ENCODE measurements around the gene NDUFA8. TPM values are rescaled to one million over a fixed set of nuclear protein-coding genes. Genes with fewer than 3 reads are reported as not detected.

NDUFA8 gene
- total and polyA plus RNA-seq, 9 of the 15 experiments (the other 6 are each of a cell fraction or from before 2014, with no cell fraction given) = 105 to 212 (median 133) TPM

DNA sequence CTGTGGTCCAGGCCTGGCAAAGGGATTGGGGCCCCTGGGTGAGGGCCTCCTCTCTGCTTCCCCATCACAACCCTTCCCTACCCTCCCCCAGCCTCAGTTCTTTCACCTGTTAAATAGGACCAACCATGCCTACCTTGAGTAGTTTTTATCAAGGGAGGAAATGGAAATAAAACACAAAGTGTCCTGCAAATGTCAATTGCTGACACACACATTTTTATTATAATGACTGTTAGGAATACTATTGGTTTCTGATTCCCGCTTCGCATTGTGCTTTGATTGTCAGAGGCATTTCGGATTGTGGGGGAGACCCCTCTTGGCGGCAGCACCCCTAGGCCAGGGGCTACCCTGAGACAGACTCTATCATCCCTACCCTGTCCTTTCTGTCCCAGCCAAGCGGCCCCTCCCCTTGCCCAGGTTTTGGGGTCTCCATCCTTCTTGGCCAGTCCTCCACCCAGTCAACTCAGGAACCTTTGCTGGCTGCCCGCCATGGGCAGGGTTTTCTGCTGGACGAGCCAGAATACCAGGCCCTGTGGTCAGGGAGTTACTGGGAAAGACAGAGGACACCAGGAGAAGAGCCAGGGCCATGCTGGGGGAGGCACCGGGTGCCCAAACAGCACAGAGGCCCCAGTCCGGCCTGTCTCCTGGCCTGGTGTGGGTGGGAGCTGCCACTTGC lies 48.0 kb downstream of the NDUFA8 start:
- ATAC-seq = no peak
- CTCF ChIA-PET (ENCODE audit: low intra/inter-chr PET ratio) = interaction anchor here (0.7 kb wide), 1 partner anchor 106 kb away, joined by 5 read pairs; no protein-coding TSS in a partner anchor
- H4K20me1 ChIP-seq (replicated peaks; ENCODE audit: control insufficient read depth, insufficient read depth, low read length) = no peaks in the 10 kb centered on the region; the same call in 1 of the 2 replicates
- no peak overlapping the region for H3K4me2 ChIP-seq (ENCODE audit: insufficient read depth, low read length)
- FAIRE-seq = no peak
- H2AFZ ChIP-seq (ENCODE audit: low read depth, low read length) = no peak overlapping the region
- H3K27me3 ChIP-seq (ENCODE audit: control insufficient read depth in 2 of 2, insufficient read depth in 2 of 2, low read length in 2 of 2) = peaks cover 0 to 30% of the 10 kb centered on the region in 2 experiments; a peak in 3 of 5 replicates
- POLR2A ChIA-PET = no interaction called here
- no peak overlapping the region for H3K9ac ChIP-seq (ENCODE audit: insufficient read depth in 1 of 2, low read depth in 2 of 2, low read length in 2 of 2)
- in situ Hi-C loops (cut with MboI) = no loop called here
- H3K79me2 ChIP-seq (ENCODE audit: control insufficient read depth, insufficient read depth, low read length) = no peaks in the 10 kb centered on the region
- WGBS (ENCODE audit: insufficient coverage, low coverage, missing lambda C conversion rate) = 7% methylated on average over 9 of the region's 9 CpGs
- H3K36me3 ChIP-seq (ENCODE audit: control insufficient read depth, insufficient read depth, low read length) = no peaks in the 10 kb centered on the region
- intact Hi-C loops (cut with micrococcal nuclease) = no loop called here
- H3K9me3 ChIP-seq (replicated peaks; ENCODE audit: control insufficient read depth, insufficient read depth, low read depth, low read length) = no peaks in the 10 kb centered on the region
- no peak overlapping the region for H3K4me3 ChIP-seq
- no peaks in the 10 kb centered on the region for H3K4me1 ChIP-seq (replicated peaks in 1 of 2; ENCODE audit: control insufficient read depth in 2 of 2, insufficient read depth in 2 of 2, low read length in 2 of 2)
- H3K9me1 ChIP-seq (ENCODE audit: control insufficient read depth, insufficient read depth, low read length) = no peaks in the 10 kb centered on the region
- TF ChIP-seq, protein P1, sequence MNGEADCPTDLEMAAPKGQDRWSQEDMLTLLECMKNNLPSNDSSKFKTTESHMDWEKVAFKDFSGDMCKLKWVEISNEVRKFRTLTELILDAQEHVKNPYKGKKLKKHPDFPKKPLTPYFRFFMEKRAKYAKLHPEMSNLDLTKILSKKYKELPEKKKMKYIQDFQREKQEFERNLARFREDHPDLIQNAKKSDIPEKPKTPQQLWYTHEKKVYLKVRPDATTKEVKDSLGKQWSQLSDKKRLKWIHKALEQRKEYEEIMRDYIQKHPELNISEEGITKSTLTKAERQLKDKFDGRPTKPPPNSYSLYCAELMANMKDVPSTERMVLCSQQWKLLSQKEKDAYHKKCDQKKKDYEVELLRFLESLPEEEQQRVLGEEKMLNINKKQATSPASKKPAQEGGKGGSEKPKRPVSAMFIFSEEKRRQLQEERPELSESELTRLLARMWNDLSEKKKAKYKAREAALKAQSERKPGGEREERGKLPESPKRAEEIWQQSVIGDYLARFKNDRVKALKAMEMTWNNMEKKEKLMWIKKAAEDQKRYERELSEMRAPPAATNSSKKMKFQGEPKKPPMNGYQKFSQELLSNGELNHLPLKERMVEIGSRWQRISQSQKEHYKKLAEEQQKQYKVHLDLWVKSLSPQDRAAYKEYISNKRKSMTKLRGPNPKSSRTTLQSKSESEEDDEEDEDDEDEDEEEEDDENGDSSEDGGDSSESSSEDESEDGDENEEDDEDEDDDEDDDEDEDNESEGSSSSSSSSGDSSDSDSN (IDR thresholded peaks at IDR 0.05; ENCODE audit: borderline replicate concordance in 1 of 2, low read depth in 2 of 2, low read length in 2 of 2) = no peak
- TF ChIP-seq, protein P2, sequence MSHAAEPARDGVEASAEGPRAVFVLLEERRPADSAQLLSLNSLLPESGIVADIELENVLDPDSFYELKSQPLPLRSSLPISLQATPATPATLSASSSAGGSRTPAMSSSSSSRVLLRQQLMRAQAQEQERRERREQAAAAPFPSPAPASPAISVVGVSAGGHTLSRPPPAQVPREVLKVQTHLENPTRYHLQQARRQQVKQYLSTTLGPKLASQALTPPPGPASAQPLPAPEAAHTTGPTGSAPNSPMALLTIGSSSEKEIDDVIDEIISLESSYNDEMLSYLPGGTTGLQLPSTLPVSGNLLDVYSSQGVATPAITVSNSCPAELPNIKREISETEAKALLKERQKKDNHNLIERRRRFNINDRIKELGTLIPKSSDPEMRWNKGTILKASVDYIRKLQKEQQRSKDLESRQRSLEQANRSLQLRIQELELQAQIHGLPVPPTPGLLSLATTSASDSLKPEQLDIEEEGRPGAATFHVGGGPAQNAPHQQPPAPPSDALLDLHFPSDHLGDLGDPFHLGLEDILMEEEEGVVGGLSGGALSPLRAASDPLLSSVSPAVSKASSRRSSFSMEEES (CRISPR knock-in tag; IDR thresholded peaks at IDR 0.05) = no peak
- TF ChIP-seq MAFF (IDR thresholded peaks at IDR 0.05; ENCODE audit: low read length) (0 out of 2 replicates have a peak, but pooled peaks have one; percentile 10), BRF1 (IDR thresholded peaks at IDR 0.05; ENCODE audit: borderline replicate concordance, extremely low read depth, insufficient read length) (no peak), RBM17 (IDR thresholded peaks at IDR 0.05; ENCODE audit: borderline replicate concordance, low read depth, low read length) (no peak), PHF8 (IDR thresholded peaks at IDR 0.05; ENCODE audit: borderline replicate concordance, low read length) (no peak), RCOR1 (IDR thresholded peaks at IDR 0.05; ENCODE audit: borderline replicate concordance in 1 of 2, low read depth in 2 of 2, low read length in 2 of 2) (no peak), FOXJ2 (tag; IDR thresholded peaks at IDR 0.05) (no peak), ZNF316 (IDR thresholded peaks at IDR 0.05) (peak; percentile 53), JUND (IDR thresholded peaks at IDR 0.05; ENCODE audit: borderline replicate concordance, low read depth, low read length) (no peak), JUND (tag; IDR thresholded peaks at IDR 0.05; ENCODE audit: borderline replicate concordance, low read depth, low read length) (no peak), KAT2B (IDR thresholded peaks at IDR 0.05; ENCODE audit: low read depth, low read length) (no peak), EHMT2 (IDR thresholded peaks at IDR 0.05) (no peak)
- TF ChIP-seq, protein P3, sequence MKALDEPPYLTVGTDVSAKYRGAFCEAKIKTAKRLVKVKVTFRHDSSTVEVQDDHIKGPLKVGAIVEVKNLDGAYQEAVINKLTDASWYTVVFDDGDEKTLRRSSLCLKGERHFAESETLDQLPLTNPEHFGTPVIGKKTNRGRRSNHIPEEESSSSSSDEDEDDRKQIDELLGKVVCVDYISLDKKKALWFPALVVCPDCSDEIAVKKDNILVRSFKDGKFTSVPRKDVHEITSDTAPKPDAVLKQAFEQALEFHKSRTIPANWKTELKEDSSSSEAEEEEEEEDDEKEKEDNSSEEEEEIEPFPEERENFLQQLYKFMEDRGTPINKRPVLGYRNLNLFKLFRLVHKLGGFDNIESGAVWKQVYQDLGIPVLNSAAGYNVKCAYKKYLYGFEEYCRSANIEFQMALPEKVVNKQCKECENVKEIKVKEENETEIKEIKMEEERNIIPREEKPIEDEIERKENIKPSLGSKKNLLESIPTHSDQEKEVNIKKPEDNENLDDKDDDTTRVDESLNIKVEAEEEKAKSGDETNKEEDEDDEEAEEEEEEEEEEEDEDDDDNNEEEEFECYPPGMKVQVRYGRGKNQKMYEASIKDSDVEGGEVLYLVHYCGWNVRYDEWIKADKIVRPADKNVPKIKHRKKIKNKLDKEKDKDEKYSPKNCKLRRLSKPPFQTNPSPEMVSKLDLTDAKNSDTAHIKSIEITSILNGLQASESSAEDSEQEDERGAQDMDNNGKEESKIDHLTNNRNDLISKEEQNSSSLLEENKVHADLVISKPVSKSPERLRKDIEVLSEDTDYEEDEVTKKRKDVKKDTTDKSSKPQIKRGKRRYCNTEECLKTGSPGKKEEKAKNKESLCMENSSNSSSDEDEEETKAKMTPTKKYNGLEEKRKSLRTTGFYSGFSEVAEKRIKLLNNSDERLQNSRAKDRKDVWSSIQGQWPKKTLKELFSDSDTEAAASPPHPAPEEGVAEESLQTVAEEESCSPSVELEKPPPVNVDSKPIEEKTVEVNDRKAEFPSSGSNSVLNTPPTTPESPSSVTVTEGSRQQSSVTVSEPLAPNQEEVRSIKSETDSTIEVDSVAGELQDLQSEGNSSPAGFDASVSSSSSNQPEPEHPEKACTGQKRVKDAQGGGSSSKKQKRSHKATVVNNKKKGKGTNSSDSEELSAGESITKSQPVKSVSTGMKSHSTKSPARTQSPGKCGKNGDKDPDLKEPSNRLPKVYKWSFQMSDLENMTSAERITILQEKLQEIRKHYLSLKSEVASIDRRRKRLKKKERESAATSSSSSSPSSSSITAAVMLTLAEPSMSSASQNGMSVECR (CRISPR knock-in tag; IDR thresholded peaks at IDR 0.05) = no peak
- no peak overlapping the region for H3K27ac ChIP-seq (ENCODE audit: extremely low read depth, low read depth, low read length)
- no TSS peak for BruUV-seq (replicated peaks)
- DNase-seq (ENCODE audit: extremely low read depth in 1 of 4, low spot score in 3 of 4) = no peak

Data from K562 (cell line).